OCI-LY1 (cell line): ENCODE measurements around the gene NLGN3.

Experiments used
- H2AFZ ChIP-seq: fragments of 200-600 bp; sonication (generic), shearing (Covaris generic); 2 replicates; pipeline ENCODE4 v1.6.0; 2014; ENCODE audit warnings: antibody characterized with exemption, mild to moderate bottlenecking, low read length
- H3F3A ChIP-seq: fragments of 200-600 bp; sonication (generic), shearing (Covaris generic); 2 replicates; pipeline ENCODE4 v1.6.0; 2014; ENCODE audit warnings: mild to moderate bottlenecking, antibody characterized with exemption, low read length, moderate library complexity; ENCODE audit not compliant: insufficient read depth
- H3K27ac ChIP-seq: fragments of 200-600 bp; sonication (generic); 2 replicates; pipeline ENCODE4 v1.5.1; 2014; ENCODE audit warnings: low read length, mixed run types, mild to moderate bottlenecking, low read depth; ENCODE audit not compliant: poor library complexity, severe bottlenecking
- H3K27me3 ChIP-seq: fragments of 200-600 bp; sonication (generic); 2 replicates; pipeline ENCODE4 v1.6.0; 2014; ENCODE audit warnings: antibody characterized with exemption, mild to moderate bottlenecking, low read length, moderate library complexity; ENCODE audit not compliant: insufficient read depth
- H3K36me3 ChIP-seq: fragments of 200-600 bp; sonication (generic); 2 replicates; pipeline ENCODE4 v1.6.1; 2014; ENCODE audit warnings: mild to moderate bottlenecking, antibody characterized with exemption, low read length, moderate library complexity, mixed read lengths; ENCODE audit not compliant: insufficient read depth
- H3K4me1 ChIP-seq: fragments of 200-600 bp; sonication (generic); 2 replicates; pipeline ENCODE4 v1.5.1; 2014; ENCODE audit warnings: mild to moderate bottlenecking, low read length, moderate library complexity; ENCODE audit not compliant: insufficient read depth, severe bottlenecking
- H3K4me2 ChIP-seq: fragments of 200-600 bp; sonication (generic), shearing (Covaris generic); 2 replicates; pipeline ENCODE4 v1.6.1; 2014; ENCODE audit warnings: low read length
- H3K4me3 ChIP-seq: fragments of 200-600 bp; sonication (generic); 2 replicates; pipeline ENCODE4 v1.5.1; 2014; ENCODE audit warnings: low read length, low read depth, mild to moderate bottlenecking, mixed read lengths; ENCODE audit not compliant: poor library complexity, severe bottlenecking
- H3K79me2 ChIP-seq: fragments of 200-600 bp; shearing (Covaris generic); 2 replicates; pipeline ENCODE4 v1.6.1; 2016; ENCODE audit warnings: mixed run types, low read length, mixed read lengths; ENCODE audit not compliant: insufficient read depth
- H3K9ac ChIP-seq: fragments of 200-600 bp; sonication (generic), shearing (Covaris generic); 2 replicates; pipeline ENCODE4 v1.6.1; 2014; ENCODE audit warnings: mild to moderate bottlenecking, low read length, mixed read lengths
- H3K9me2 ChIP-seq: fragments of 200-600 bp; sonication (generic), shearing (Covaris generic); 2 replicates; pipeline ENCODE4 v1.6.1; 2014; ENCODE audit warnings: low read depth, mild to moderate bottlenecking, low read length, mixed read lengths
- H3K9me3 ChIP-seq: fragments of 200-600 bp; shearing (Covaris generic); 2 replicates; pipeline ENCODE4 v1.6.1; 2014; ENCODE audit warnings: low read length, mixed read lengths
- H4K20me1 ChIP-seq: fragments of 200-600 bp; sonication (generic), shearing (Covaris generic); 2 replicates; pipeline ENCODE4 v1.6.0; 2016; ENCODE audit warnings: mild to moderate bottlenecking, low read length; ENCODE audit not compliant: insufficient read depth
- EZH2 ChIP-seq: fragments of 200-600 bp; sonication (generic), shearing (Covaris generic); IDR thresholded peaks from 2 replicates; pipeline ENCODE4 v1.8.0; 2017; ENCODE audit warnings: borderline replicate concordance, mixed run types, mild to moderate bottlenecking, antibody characterized with exemption, low read length, moderate library complexity, mixed read lengths
- TF ChIP-seq, protein P1 (sequence below): fragments of 200-600 bp; sonication (generic), shearing (Covaris generic); IDR thresholded peaks from 2 replicates; pipeline ENCODE4 v1.5.1; 2017; ENCODE audit warnings: mild to moderate bottlenecking, antibody characterized with exemption, low read length, moderate library complexity, mixed read lengths

The NLGN3 gene

DNA sequence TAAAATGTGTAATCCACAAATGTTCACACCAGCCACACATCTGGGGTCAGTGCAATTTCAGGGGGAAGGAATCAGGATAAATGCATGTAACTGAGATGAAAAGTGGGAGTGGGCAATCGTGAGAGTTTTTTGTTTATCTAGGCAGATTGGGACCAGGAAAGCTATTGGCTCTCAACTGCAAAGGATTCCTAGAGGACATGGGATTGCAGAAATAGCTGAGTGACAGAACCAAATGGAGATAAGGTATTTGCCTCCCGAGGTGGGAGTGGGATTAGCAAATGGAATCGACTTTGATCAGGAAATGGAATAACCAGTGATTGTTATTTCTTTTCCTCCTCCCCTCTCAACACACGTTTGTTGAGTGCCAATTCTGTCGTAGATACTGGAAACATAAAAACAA, 39.5 kb downstream of the NLGN3 start:
- Histone ChIP-seq H3K79me2 (no peaks in the 10 kb centered on the region), H3K4me2 (no peak overlapping the region), H3K9ac (no peak overlapping the region), H3K27me3 (no peaks in the 10 kb centered on the region), H3F3A (peaks cover 4% of the 10 kb centered on the region; the same call in 1 of the 2 replicates), H3K9me3 (no peaks in the 10 kb centered on the region), H3K27ac (no peak overlapping the region), H3K4me3 (no peak overlapping the region), H2AFZ (no peak overlapping the region), H3K9me2 (no peaks in the 10 kb centered on the region), H3K36me3 (no peaks in the 10 kb centered on the region), H4K20me1 (no peaks in the 10 kb centered on the region), H3K4me1 (peaks cover 23% of the 10 kb centered on the region)
- no peak for TF ChIP-seq EZH2
- TF ChIP-seq, protein P1, sequence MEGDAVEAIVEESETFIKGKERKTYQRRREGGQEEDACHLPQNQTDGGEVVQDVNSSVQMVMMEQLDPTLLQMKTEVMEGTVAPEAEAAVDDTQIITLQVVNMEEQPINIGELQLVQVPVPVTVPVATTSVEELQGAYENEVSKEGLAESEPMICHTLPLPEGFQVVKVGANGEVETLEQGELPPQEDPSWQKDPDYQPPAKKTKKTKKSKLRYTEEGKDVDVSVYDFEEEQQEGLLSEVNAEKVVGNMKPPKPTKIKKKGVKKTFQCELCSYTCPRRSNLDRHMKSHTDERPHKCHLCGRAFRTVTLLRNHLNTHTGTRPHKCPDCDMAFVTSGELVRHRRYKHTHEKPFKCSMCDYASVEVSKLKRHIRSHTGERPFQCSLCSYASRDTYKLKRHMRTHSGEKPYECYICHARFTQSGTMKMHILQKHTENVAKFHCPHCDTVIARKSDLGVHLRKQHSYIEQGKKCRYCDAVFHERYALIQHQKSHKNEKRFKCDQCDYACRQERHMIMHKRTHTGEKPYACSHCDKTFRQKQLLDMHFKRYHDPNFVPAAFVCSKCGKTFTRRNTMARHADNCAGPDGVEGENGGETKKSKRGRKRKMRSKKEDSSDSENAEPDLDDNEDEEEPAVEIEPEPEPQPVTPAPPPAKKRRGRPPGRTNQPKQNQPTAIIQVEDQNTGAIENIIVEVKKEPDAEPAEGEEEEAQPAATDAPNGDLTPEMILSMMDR: no peak

DNA sequence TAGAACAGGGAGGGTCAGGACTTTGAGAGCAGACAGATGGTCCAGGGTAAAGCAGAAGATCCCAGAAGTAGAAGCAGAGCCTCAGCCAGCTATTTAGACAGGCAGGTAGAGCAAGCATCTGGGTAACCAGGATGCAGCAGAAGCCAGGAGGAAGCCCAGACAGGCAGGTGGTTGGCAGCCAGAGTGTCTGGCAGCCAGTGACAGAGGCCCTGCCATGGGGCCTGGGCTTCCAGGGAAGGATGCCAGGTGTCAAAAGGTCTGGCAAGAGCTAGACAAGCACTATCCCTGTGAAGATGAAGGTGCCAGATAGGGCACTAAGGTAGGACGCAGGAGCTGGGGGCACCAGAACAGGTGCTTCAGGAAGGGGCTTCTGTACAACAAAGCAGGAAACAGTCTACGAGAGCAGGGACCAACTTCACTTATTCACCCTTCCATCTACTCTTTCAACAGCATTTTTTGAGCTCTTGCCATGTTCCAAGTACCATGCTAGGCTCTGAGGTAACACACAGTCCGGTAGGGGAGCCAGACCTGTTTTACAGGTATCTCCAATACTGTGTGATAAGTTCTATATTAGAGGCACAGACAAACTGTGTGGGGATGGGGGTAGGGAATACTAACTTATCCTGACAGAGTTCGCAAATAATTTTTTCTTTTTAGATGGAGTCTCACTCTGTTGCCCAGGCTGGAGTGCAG, 40.3 kb downstream of the NLGN3 start:
- no peak for TF ChIP-seq EZH2
- TF ChIP-seq, protein P1: no peak
- no peak overlapping the region for H3K4me3 ChIP-seq
- H3K4me2 ChIP-seq: no peak overlapping the region
- no peaks in the 10 kb centered on the region for H3K9me2 ChIP-seq
- H3K27me3 ChIP-seq: no peaks in the 10 kb centered on the region
- no peak overlapping the region for H2AFZ ChIP-seq
- H3F3A ChIP-seq: peaks cover 4% of the 10 kb centered on the region; the same call in 1 of the 2 replicates
- H3K4me1 ChIP-seq: peaks cover 23% of the 10 kb centered on the region
- H3K79me2 ChIP-seq: no peaks in the 10 kb centered on the region
- H3K36me3 ChIP-seq: no peaks in the 10 kb centered on the region
- H3K9ac ChIP-seq: no peak overlapping the region
- no peaks in the 10 kb centered on the region for H3K9me3 ChIP-seq
- no peaks in the 10 kb centered on the region for H4K20me1 ChIP-seq
- H3K27ac ChIP-seq: no peak overlapping the region

DNA sequence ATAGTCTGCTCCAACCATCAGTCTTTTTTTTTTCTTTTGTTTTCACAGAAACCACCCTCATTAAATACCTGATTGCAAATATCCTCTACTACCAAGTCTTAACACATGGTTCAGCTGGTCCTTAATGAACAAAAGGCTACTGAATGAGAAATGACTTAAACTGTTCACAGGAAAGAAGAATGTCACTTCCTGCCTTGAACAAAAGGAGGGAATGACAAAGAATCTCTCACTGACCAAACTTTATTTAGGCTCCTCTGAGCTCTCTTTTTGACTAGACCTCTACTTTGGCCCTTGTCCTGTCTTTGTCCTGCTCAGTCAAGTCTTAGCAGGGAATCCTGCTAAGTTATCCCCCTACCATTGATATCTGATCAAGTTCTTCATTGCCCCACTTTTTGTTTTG, 46.6 kb downstream of the NLGN3 start:
- no peak overlapping the region for H2AFZ ChIP-seq
- no peak for TF ChIP-seq EZH2
- TF ChIP-seq, protein P1: no peak
- H3K9ac ChIP-seq: no peak overlapping the region

More for the DNA sequence above, 46.6 kb downstream of the NLGN3 start:
- H4K20me1 ChIP-seq: no peaks in the 10 kb centered on the region
- H3K79me2 ChIP-seq: no peaks in the 10 kb centered on the region
- H3F3A ChIP-seq: no peaks in the 10 kb centered on the region
- H3K4me2 ChIP-seq: no peak overlapping the region
- H3K27me3 ChIP-seq: no peaks in the 10 kb centered on the region
- no peaks in the 10 kb centered on the region for H3K9me2 ChIP-seq
- no peak overlapping the region for H3K27ac ChIP-seq
- H3K4me1 ChIP-seq: peaks cover 7% of the 10 kb centered on the region
- H3K4me3 ChIP-seq: no peak overlapping the region
- no peaks in the 10 kb centered on the region for H3K9me3 ChIP-seq
- H3K36me3 ChIP-seq: no peaks in the 10 kb centered on the region
